AG09319 (cell line): Measurements from ENCODE around the gene PCDH9.

Experiments
- DNase-seq: peaks from one replicate; pipeline ENCODE4 v3.0.0-alpha.2; 2010; ENCODE audit warnings: low read depth; ENCODE audit errors: extremely low read depth
- CTCF ChIP-seq: IDR thresholded peaks from 2 replicates; pipeline ENCODE4 v1.5.1; 2011; ENCODE audit warnings: low read depth, mild to moderate bottlenecking, inconsistent platforms, low read length, moderate library complexity

The PCDH9 gene

DNA sequence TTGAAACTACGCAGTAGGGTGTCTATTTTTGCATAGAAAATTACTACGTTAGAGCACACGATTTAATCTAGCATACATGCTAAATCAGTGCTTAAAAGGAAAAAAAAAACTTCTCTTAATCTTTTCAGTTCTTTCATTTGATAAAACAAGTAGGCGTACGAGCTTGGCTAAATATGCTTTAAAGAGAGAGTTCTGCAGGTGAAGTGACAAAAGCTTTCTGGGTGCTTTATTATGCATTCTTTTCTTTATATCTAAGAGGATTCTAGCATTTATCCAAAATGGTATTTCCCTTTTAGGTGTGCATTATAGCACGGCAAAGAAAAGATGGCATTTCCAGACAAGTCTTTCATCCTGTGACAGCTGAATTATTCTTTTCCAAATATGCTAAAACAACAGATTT, 281.2 kb downstream of the PCDH9 start:
- TF ChIP-seq CTCF: no peak
- DNase-seq: no peak

DNA sequence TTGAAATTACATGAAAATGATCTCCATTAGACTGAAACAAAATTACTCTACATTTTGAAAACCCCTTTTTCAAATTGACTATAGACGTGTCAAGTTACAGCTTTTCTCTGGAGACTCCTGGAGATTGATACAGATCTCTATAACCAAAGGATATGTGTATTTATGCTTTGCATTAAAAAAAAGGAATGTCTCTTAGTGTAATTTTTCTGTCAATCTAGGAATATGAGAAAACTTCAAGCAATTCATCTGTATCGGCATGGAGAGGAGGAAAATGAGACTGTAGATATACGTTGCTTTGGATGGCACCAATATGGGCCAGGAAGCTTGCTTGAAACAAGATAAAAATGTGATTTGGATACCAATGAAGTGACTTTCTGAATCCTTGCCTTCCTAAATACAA, 286.6 kb downstream of the PCDH9 start:
- no peak for TF ChIP-seq CTCF
- no peak for DNase-seq

DNA sequence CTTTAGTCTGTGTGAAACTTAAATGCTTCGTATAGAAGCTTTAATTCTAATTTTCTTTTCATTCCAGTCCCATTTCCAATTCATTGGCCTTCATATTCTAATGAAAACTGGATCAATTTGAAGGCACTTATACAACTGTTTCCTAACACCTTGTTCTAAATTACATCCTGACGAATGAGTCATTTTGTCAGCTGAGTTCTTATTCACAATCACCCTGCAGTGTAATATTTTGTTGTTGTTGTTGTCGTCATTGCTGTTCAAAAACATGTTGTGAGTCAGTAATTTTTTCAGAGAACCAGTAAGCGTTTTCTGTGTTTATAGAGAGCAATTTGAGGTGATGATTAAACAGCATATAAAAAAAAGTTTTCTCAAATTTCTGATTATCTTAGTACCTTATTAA, 290.0 kb downstream of the PCDH9 start:
- TF ChIP-seq CTCF: no peak
- DNase-seq: no peak

- TF ChIP-seq CTCF: no peak
Measured at GRCh38 chr13:66937423-66937822, 292.7 kb downstream of the PCDH9 start.

GRCh38 chr13:66933994-66934393, 296.1 kb downstream of the PCDH9 start:
- DNase-seq: no peak
- TF ChIP-seq CTCF: no peak

More at GRCh38 chr13:66937423-66937822, 292.7 kb downstream of the PCDH9 start:
- no peak for DNase-seq

DNA sequence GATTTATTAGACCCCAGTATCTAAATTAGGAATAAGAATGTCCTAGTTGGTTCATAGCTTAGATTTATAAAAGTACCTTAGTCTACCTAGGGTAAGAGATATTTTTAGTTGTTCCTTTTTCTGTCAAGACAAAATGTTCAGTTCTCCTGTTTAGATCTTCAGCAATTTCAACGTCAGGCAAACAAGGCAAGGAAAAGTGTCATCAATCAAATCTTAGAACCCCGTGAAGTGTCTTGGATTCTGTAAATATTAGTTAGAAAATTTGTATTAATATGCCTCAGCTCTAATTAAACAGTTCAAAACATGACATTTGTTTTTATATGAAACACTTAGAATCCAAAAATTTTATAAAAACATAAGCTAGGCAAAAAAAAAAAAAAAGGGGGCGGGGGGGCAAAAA, 296.6 kb downstream of the PCDH9 start:
- no peak for TF ChIP-seq CTCF
- DNase-seq: no peak

DNA sequence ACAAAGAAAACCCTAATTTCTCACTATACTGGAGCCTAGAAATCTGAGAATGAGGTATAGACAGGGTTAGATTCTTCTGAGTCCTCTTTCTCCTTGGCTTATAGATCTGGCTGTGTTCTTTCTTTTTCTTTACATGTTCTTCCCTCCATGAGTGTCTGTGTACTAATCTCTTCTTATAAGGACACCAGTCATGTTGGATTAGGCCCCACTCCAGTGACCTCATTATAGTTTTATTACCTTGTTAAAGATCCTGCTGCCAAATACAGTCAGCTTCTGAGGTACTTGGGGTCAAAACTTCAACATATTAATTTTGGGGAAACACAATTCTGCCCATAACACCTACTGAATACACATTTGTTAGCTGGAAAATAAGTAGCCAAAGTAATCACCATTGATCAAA, 302.6 kb downstream of the PCDH9 start:
- TF ChIP-seq CTCF: no peak
- no peak for DNase-seq
